ENCODE results near the gene CSGALNACT2. TPM values are rescaled to one million over a fixed set of nuclear protein-coding genes. Genes with fewer than 3 reads are reported as not detected.

CSGALNACT2 gene
- total RNA-seq, 1 experiment from 2014 or later, result 9.2 TPM

GRCh38 chr10:43211030-43211429, 72.8 kb downstream of the CSGALNACT2 start:
- Histone ChIP-seq H3K79me2 (ENCODE audit: low read length) (no peaks in the 10 kb centered on the region), H3K4me2 (ENCODE audit: low read depth, low read length, poor library complexity, severe bottlenecking) (no peak overlapping the region), H3K9ac (ENCODE audit: low read length) (no peak overlapping the region), H3K4me3 (ENCODE audit: low read length) (no peak overlapping the region), H4K20me1 (ENCODE audit: insufficient read depth, low read depth, low read length) (no peaks in the 10 kb centered on the region), H3K9me3 (ENCODE audit: low read length) (no peaks in the 10 kb centered on the region), H3K4me1 (ENCODE audit: low read length) (no peaks in the 10 kb centered on the region), H3K36me3 (ENCODE audit: insufficient read depth, low read length) (no peaks in the 10 kb centered on the region), H3K27me3 (ENCODE audit: low read length) (no peaks in the 10 kb centered on the region), H2AFZ (ENCODE audit: low read length) (no peak overlapping the region), H3K27ac (ENCODE audit: low read length) (no peak overlapping the region), H3K9me2 (replicated peaks; ENCODE audit: insufficient read depth, low read length) (no peaks in the 10 kb centered on the region)
- no peak for DNase-seq

GRCh38 chr10:43211431-43212042, 73.3 kb downstream of the CSGALNACT2 start:
- Histone ChIP-seq H3K9ac (ENCODE audit: low read length) (no peak overlapping the region), H3K27ac (ENCODE audit: low read length) (no peak overlapping the region), H3K4me2 (ENCODE audit: low read depth, low read length, poor library complexity, severe bottlenecking) (no peak overlapping the region), H2AFZ (ENCODE audit: low read length) (no peak overlapping the region), H3K4me1 (ENCODE audit: low read length) (no peaks in the 10 kb centered on the region), H3K27me3 (ENCODE audit: low read length) (no peaks in the 10 kb centered on the region), H3K36me3 (ENCODE audit: insufficient read depth, low read length) (no peaks in the 10 kb centered on the region), H3K9me2 (replicated peaks; ENCODE audit: insufficient read depth, low read length) (no peaks in the 10 kb centered on the region), H3K9me3 (ENCODE audit: low read length) (no peaks in the 10 kb centered on the region), H3K79me2 (ENCODE audit: low read length) (no peaks in the 10 kb centered on the region), H3K4me3 (ENCODE audit: low read length) (no peak overlapping the region), H4K20me1 (ENCODE audit: insufficient read depth, low read depth, low read length) (no peaks in the 10 kb centered on the region)
- no peak for DNase-seq

GRCh38 chr10:43212043-43212721, 73.9 kb downstream of the CSGALNACT2 start:
- Histone ChIP-seq H3K9me2 (replicated peaks; ENCODE audit: insufficient read depth, low read length) (no peaks in the 10 kb centered on the region), H3K4me1 (ENCODE audit: low read length) (no peaks in the 10 kb centered on the region), H3K4me2 (ENCODE audit: low read depth, low read length, poor library complexity, severe bottlenecking) (no peak overlapping the region), H3K9me3 (ENCODE audit: low read length) (no peaks in the 10 kb centered on the region), H3K36me3 (ENCODE audit: insufficient read depth, low read length) (no peaks in the 10 kb centered on the region), H2AFZ (ENCODE audit: low read length) (no peak overlapping the region), H3K9ac (ENCODE audit: low read length) (no peak overlapping the region), H4K20me1 (ENCODE audit: insufficient read depth, low read depth, low read length) (no peaks in the 10 kb centered on the region), H3K27me3 (ENCODE audit: low read length) (no peaks in the 10 kb centered on the region), H3K27ac (ENCODE audit: low read length) (no peak overlapping the region), H3K4me3 (ENCODE audit: low read length) (no peak overlapping the region), H3K79me2 (ENCODE audit: low read length) (no peaks in the 10 kb centered on the region)
- DNase-seq, result no peak

DNA sequence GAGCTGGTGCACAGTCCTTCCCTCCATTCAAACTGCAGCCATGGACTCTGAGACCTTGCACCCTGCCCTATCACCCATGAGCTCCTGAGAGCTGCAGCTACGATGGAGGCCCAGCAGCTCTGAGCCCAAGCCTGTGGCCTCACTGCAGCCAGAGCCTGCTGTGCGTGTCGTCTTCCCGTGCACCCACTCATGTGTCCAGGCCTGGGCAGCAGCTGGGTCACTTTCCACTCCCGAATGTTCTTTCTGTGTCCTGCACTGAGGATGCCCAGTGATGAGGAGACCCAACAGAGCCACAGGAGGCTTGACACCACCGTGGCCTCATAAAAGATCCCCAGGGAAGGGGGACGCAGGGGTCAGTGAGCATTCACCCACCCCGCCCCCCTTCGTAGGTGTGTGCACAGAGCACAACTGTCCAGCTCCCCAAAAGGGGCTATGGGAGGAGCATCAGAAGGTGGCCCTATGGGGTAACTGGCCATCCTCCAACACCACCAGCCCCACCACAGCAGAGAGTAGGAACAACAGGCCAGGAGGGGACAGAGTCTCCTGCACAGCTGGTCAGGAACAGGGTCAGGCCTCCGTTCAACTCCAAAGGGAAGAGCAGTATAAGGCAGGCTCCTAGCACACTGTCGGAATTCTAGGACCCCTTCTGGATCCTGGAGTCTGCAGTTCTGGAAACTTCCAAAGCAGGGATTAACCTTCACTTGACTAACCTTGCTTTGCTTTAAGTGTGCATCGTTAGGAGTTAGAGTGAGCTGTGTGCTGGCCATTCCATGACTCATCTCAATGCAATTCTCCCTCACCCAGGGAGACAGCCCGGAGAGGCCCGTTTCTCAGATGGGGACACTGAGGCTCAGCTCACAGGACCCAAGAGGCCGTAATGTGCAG, 76.1 kb downstream of the CSGALNACT2 start:
- DNase-seq, result no peak
- Histone ChIP-seq H3K36me3 (ENCODE audit: insufficient read depth, low read length) (no peaks in the 10 kb centered on the region), H3K9ac (ENCODE audit: low read length) (no peak overlapping the region), H3K27me3 (ENCODE audit: low read length) (no peaks in the 10 kb centered on the region), H3K4me3 (ENCODE audit: low read length) (no peak overlapping the region), H4K20me1 (ENCODE audit: insufficient read depth, low read depth, low read length) (no peaks in the 10 kb centered on the region), H3K9me3 (ENCODE audit: low read length) (no peaks in the 10 kb centered on the region), H3K79me2 (ENCODE audit: low read length) (no peaks in the 10 kb centered on the region), H3K4me1 (ENCODE audit: low read length) (no peaks in the 10 kb centered on the region), H3K27ac (ENCODE audit: low read length) (no peak overlapping the region), H3K9me2 (replicated peaks; ENCODE audit: insufficient read depth, low read length) (no peaks in the 10 kb centered on the region), H3K4me2 (ENCODE audit: low read depth, low read length, poor library complexity, severe bottlenecking) (no peak overlapping the region), H2AFZ (ENCODE audit: low read length) (no peak overlapping the region)

DNA sequence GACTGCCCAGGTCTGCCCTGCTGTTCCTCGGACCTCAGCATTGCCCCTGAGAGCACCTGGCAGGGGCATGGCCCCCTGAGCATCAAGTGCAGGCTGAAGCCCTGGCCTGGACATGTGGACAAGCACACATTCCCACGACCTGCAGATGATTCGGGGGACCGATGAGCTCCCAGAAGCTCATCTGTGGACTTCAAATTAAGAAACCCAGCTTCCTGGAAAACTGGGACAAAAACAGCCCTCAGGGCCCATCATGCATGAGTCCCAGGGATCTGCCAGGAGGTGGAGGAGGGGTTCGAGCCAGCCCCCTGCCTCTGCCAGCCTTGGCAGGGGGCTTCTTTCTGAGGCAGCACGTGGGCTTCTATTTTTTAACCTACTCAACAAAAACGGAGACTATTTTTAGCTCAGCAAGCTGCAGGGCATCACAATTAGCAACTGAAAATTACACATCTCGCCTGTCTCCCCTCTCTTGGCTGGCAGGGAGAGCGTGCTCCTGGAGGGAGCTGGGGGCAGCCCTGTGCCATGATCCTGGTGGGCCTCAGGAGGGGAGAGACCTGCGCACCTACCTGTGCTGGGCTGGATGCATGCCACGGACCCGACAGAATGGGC, 76.8 kb downstream of the CSGALNACT2 start:
- Histone ChIP-seq H3K4me3 (ENCODE audit: low read length) (no peak overlapping the region), H3K36me3 (ENCODE audit: insufficient read depth, low read length) (no peaks in the 10 kb centered on the region), H3K9me3 (ENCODE audit: low read length) (no peaks in the 10 kb centered on the region), H3K27ac (ENCODE audit: low read length) (no peak overlapping the region), H2AFZ (ENCODE audit: low read length) (no peak overlapping the region), H3K4me1 (ENCODE audit: low read length) (no peaks in the 10 kb centered on the region), H3K9me2 (replicated peaks; ENCODE audit: insufficient read depth, low read length) (no peaks in the 10 kb centered on the region), H3K27me3 (ENCODE audit: low read length) (no peaks in the 10 kb centered on the region), H3K9ac (ENCODE audit: low read length) (no peak overlapping the region), H3K4me2 (ENCODE audit: low read depth, low read length, poor library complexity, severe bottlenecking) (no peak overlapping the region), H3K79me2 (ENCODE audit: low read length) (no peaks in the 10 kb centered on the region), H4K20me1 (ENCODE audit: insufficient read depth, low read depth, low read length) (no peaks in the 10 kb centered on the region)
- no peak for DNase-seq

- Histone ChIP-seq H3K79me2 (ENCODE audit: low read length) (no peaks in the 10 kb centered on the region), H3K27me3 (ENCODE audit: low read length) (no peaks in the 10 kb centered on the region), H3K4me2 (ENCODE audit: low read depth, low read length, poor library complexity, severe bottlenecking) (no peak overlapping the region), H3K9me3 (ENCODE audit: low read length) (no peaks in the 10 kb centered on the region), H3K36me3 (ENCODE audit: insufficient read depth, low read length) (no peaks in the 10 kb centered on the region), H4K20me1 (ENCODE audit: insufficient read depth, low read depth, low read length) (no peaks in the 10 kb centered on the region), H3K9ac (ENCODE audit: low read length) (no peak overlapping the region), H3K4me3 (ENCODE audit: low read length) (no peak overlapping the region), H3K9me2 (replicated peaks; ENCODE audit: insufficient read depth, low read length) (no peaks in the 10 kb centered on the region), H2AFZ (ENCODE audit: low read length) (no peak overlapping the region), H3K27ac (ENCODE audit: low read length) (no peak overlapping the region), H3K4me1 (ENCODE audit: low read length) (peaks cover 1% of the 10 kb centered on the region; the same call in 1 of the 2 replicates)
- no peak for DNase-seq
Measured at GRCh38 chr10:43215758-43216455, 77.7 kb downstream of the CSGALNACT2 start.

GRCh38 chr10:43216931-43217562, 78.8 kb downstream of the CSGALNACT2 start:
- Histone ChIP-seq H3K27me3 (ENCODE audit: low read length) (no peaks in the 10 kb centered on the region), H4K20me1 (ENCODE audit: insufficient read depth, low read depth, low read length) (no peaks in the 10 kb centered on the region), H3K36me3 (ENCODE audit: insufficient read depth, low read length) (no peaks in the 10 kb centered on the region), H3K4me2 (ENCODE audit: low read depth, low read length, poor library complexity, severe bottlenecking) (no peak overlapping the region), H3K4me3 (ENCODE audit: low read length) (no peak overlapping the region), H3K9ac (ENCODE audit: low read length) (no peak overlapping the region), H3K27ac (ENCODE audit: low read length) (no peak overlapping the region), H3K4me1 (ENCODE audit: low read length) (peaks cover 6% of the 10 kb centered on the region; the same call in 1 of the 2 replicates), H3K9me2 (replicated peaks; ENCODE audit: insufficient read depth, low read length) (no peaks in the 10 kb centered on the region), H3K79me2 (ENCODE audit: low read length) (no peaks in the 10 kb centered on the region), H3K9me3 (ENCODE audit: low read length) (no peaks in the 10 kb centered on the region), H2AFZ (ENCODE audit: low read length) (no peak overlapping the region)
- DNase-seq, result no peak

Measured in Karpas-422 (cell line).